ENCODE results near the gene PICK1. TPM values are rescaled to one million over a fixed set of nuclear protein-coding genes. Genes with fewer than 3 reads are reported as not detected.

The PICK1 gene
- total RNA-seq, 1 experiment from 2014 or later: 35.7 TPM

DNA sequence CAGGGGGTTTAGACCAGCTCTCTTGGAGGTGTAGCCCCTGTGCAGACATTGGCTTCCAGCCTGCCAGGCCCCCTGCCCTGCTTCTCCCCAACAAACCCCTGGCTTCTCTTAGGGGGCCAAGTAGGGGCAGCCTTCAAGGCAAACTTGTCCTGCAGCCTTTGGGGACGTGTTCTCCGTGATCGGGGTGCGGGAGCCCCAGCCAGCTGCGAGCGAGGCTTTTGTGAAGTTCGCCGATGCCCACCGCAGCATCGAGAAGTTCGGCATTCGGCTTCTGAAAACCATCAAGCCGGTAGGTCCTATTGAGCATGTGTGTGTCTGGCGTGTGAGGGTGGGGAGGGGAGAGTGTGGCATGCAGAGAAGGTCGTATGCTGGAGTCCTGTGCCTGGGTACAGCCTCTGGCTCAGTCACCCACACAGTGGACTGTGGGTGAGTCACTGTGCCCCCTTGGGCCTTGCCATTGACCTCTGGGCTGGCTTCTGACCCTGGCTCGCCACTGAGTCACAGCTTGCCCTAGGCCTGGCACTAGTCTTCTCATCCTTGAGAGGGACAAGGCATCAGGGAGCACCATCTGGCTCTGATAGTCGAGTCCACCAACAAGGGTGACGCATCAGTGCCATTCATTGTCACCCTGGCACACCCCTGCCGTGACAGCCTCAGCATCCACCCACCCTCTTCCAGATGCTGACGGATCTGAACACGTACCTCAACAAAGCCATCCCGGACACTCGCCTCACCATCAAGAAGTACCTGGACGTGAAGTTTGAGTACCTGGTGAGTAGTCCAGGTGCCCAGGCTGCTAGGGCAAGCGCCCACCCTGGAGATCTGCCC is 15.3 kb downstream of the PICK1 start:
- Mint-ChIP-seq H3K27me3 (ENCODE audit: low read depth) (no peaks in the 10 kb centered on the region), H3K9me3 (no peaks in the 10 kb centered on the region), H3K36me3 (ENCODE audit: insufficient read depth in 1 of 3, low read depth in 3 of 3) (peaks cover 9 to 57% (median 35%) of the 10 kb centered on the region in 3 experiments; a peak in 6 of 7 replicates), H3K27ac (no peak overlapping the region), H3K4me1 (peaks cover 0 to 10% of the 10 kb centered on the region in 2 experiments; a peak in 2 of 4 replicates), H3K4me3 (no peak overlapping the region)
- no peaks in the 10 kb centered on the region for H3K79me1 ChIP-seq (ENCODE audit: insufficient read depth, low read depth, low read length, poor library complexity, severe bottlenecking)
- H4K5ac ChIP-seq (ENCODE audit: insufficient read length, low read depth, low read length): no peak overlapping the region
- no CpG with 5 or more reads among the region's 25 CpGs for WGBS (ENCODE audit: extremely low coverage, insufficient read length, low lambda C conversion rate)
- no peaks in the 10 kb centered on the region for H3K4me1 ChIP-seq (ENCODE audit: insufficient read depth, low read length)
- no peaks in the 10 kb centered on the region for H3K27me3 ChIP-seq (ENCODE audit: insufficient read depth, low read length)
- no peak for DNase-seq
- no peak overlapping the region for H3K27ac ChIP-seq (ENCODE audit: insufficient read length, low read depth, low read length)
- H2BK15ac ChIP-seq (ENCODE audit: low read depth, low read length): no peak overlapping the region
- H3K4ac ChIP-seq (ENCODE audit: low read depth, low read length): no peak overlapping the region
- no peak overlapping the region for H4K8ac ChIP-seq (replicated peaks; ENCODE audit: insufficient read length, low read depth, low read length)
- no peak overlapping the region for H3K14ac ChIP-seq (ENCODE audit: insufficient read depth, low read length)
- TF ChIP-seq, protein P1, sequence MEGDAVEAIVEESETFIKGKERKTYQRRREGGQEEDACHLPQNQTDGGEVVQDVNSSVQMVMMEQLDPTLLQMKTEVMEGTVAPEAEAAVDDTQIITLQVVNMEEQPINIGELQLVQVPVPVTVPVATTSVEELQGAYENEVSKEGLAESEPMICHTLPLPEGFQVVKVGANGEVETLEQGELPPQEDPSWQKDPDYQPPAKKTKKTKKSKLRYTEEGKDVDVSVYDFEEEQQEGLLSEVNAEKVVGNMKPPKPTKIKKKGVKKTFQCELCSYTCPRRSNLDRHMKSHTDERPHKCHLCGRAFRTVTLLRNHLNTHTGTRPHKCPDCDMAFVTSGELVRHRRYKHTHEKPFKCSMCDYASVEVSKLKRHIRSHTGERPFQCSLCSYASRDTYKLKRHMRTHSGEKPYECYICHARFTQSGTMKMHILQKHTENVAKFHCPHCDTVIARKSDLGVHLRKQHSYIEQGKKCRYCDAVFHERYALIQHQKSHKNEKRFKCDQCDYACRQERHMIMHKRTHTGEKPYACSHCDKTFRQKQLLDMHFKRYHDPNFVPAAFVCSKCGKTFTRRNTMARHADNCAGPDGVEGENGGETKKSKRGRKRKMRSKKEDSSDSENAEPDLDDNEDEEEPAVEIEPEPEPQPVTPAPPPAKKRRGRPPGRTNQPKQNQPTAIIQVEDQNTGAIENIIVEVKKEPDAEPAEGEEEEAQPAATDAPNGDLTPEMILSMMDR (conservative IDR thresholded peaks at IDR 0.05): no peak
- no peak overlapping the region for H3K18ac ChIP-seq (ENCODE audit: insufficient read length, low read depth, low read length)
- H3K4me2 ChIP-seq (ENCODE audit: insufficient read depth, insufficient read length, low read length): no peak overlapping the region
- H3K23ac ChIP-seq (ENCODE audit: insufficient read length, low read depth, low read length): no peak overlapping the region
- H3K9me3 ChIP-seq (ENCODE audit: control insufficient read depth, low read depth, low read length): no peaks in the 10 kb centered on the region
- no peaks in the 10 kb centered on the region for H3K23me2 ChIP-seq (ENCODE audit: insufficient read length, low read depth, low read length, poor library complexity, severe bottlenecking)
- H2AFZ ChIP-seq (ENCODE audit: low read length): no peak overlapping the region
- H3K56ac ChIP-seq (ENCODE audit: insufficient read length, low read depth, low read length): no peak overlapping the region
- no peaks in the 10 kb centered on the region for H3K79me2 ChIP-seq (ENCODE audit: insufficient read depth, low read length)
- H2BK20ac ChIP-seq (ENCODE audit: low read depth, low read length, poor library complexity, severe bottlenecking): no peak overlapping the region
- H4K20me1 ChIP-seq (ENCODE audit: control insufficient read depth, insufficient read depth, insufficient read length): no peaks in the 10 kb centered on the region
- no peak overlapping the region for H2AK5ac ChIP-seq (ENCODE audit: insufficient read length, low read length)
- H4K91ac ChIP-seq (ENCODE audit: insufficient read length, low read depth, low read length): no peak overlapping the region
- H2BK120ac ChIP-seq (ENCODE audit: low read depth, low read length, poor library complexity, severe bottlenecking): no peak overlapping the region
- H3K9ac ChIP-seq (ENCODE audit: extremely low read depth, insufficient read length, low read length): no peak overlapping the region
- H2BK5ac ChIP-seq (ENCODE audit: insufficient read length, low read length): no peak overlapping the region
- H3T11ph ChIP-seq (ENCODE audit: low read length): no peak overlapping the region
- no peak overlapping the region for H2BK12ac ChIP-seq (ENCODE audit: insufficient read length, low read depth, low read length)
